GM12801 (cell line): Measurements from ENCODE around the gene MAST1.

Experiments used
- TF ChIP-seq, protein P1 (sequence below): IDR thresholded peaks from one replicate; pipeline ENCODE4 v1.5.1; 2011; ENCODE audit warnings: control low read depth; ENCODE audit not compliant: insufficient read length; ENCODE audit errors: extremely low read depth

MAST1 gene

DNA sequence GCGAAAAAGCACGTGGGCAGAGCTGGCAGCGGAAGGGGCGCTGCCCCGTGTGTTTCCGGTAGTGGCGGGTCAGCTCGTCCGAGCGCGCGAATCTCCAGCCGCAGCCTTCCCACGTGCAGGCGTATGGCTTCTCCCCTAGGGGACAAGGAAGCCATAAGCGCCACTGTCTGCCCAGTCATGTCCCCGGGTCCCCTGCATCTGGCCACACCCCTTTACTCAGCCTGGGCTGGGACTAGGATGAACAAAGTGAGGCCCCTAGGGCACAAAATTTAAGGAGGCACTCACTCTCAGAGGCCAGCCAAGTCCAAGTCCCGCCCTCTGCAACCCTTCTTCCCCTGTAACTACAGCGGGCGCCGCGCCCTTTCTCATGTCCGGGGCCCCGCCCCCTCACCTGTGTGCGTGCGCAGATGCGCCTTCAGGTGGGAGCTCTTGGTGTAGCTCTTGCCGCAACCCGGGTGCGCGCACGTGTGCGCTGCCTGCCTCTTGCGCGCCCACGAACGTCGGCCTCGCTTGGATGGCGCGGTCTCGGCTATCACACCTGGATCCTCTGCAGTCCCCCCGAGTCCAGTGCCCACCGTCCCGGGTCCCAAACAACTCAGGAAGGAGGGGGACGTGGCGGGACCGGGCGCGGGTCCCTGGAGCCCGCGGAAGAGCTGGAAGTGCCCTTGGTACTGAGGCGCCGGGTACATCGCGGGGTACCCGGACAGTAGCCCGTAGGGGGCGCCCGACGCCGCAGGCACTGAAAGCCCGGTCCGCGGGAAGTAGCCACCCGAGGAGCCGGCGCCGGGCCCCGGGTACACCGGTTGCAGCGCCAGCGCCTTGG, 46.8 kb downstream of the MAST1 start:
- TF ChIP-seq, protein P1, sequence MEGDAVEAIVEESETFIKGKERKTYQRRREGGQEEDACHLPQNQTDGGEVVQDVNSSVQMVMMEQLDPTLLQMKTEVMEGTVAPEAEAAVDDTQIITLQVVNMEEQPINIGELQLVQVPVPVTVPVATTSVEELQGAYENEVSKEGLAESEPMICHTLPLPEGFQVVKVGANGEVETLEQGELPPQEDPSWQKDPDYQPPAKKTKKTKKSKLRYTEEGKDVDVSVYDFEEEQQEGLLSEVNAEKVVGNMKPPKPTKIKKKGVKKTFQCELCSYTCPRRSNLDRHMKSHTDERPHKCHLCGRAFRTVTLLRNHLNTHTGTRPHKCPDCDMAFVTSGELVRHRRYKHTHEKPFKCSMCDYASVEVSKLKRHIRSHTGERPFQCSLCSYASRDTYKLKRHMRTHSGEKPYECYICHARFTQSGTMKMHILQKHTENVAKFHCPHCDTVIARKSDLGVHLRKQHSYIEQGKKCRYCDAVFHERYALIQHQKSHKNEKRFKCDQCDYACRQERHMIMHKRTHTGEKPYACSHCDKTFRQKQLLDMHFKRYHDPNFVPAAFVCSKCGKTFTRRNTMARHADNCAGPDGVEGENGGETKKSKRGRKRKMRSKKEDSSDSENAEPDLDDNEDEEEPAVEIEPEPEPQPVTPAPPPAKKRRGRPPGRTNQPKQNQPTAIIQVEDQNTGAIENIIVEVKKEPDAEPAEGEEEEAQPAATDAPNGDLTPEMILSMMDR: no peak

DNA sequence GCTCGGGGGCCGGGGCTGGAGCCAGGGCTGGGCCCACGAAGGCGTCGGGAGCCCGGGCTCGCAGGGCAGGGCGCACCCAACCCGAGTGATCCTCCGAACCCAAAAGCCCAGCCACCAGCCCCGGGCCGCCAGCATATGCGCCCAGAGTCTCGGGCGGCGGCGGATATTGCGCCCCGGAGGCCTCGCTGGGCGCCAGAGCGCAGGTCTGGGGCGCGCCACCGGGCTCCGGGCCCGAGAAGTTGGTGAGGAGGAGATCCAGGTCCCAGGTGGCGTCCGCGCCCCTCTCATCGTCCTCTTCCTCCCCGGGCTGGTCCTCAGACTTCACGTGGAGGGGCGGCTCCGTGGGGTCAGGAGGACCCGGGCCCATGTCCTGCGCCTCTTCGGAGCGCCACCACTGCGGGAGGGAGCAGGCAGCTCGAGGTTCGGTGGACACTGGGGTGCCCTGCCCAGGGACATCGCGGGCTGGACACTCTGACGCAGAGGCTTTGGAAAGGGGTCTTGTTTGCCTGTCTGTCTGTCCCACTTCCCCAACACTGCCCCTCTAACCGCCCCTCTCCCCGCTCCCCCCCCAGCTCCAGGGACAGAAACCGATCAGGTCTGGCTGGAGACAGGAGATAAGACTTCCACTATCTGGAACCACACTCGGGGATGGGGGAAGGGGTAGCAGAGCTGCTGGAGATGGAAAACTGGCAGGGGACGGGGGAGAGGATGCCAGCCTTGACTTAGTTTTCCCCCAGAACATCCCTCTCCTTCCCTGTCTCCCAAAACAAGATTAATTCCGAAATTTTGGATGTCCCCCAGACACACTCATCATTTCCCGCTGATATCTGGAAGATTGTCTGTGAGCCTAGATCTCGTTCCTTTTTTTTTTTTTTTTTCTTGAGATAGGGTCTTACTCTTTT, 47.7 kb downstream of the MAST1 start:
- TF ChIP-seq, protein P1: no peak

DNA sequence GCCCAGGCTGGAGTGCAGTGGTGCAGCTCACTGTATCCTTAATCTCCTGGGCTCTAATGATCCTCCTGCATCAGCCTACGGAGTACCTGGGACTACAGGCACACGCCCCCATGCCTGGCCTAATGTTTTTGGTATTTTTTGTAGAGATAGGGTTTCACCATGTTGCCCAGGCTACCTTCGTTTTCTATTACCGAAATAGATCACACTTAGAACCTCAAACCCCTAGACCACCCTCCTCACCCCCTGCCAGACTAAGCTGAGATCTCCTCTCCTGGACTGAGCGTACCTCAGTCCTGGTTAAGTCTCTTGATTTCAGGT, 48.3 kb downstream of the MAST1 start:
- TF ChIP-seq, protein P1: no peak

DNA sequence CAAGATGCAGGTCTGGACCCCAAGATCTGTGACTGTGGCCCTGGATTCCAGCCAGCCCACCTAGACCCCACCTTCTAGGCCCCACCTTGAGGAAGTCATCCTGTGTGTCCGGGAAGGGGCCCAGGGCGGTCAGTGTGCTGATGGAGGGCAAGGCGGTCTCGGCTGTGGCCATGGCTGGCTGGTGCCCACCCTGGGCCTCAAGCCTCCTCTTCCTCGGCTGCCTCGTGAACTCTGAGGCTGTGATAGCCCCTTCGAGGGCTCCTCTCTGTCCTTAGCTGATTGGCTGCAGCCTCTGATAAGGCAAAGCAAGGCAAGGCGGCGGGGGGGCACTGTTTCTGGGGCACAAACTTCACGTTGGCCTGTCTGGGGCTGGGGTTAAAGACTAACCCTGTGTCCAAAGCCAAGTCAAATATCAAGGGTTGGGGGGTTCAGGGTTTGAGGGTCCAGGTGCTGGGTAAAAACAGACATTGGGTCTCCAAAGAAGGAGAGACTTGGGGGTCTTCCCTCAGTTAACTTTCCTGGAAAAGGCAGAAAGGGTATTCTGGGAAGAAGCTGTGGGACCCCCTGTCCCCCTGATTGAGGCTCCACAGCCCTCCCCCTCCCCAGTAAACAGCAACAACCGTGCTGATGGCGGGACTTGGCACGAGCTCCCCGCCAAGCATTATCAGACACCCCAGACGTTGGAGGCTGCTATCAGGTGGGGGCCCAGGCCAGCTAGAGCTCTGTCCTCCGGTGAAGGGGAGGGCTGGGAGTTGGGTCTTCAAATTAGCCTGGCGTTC, 48.8 kb downstream of the MAST1 start, which contains the start of gene KLF1:
Gene KLF1 (minus strand): TSS at position 233 of the 779 bp plus-strand sequence. CDS start 61 bp downstream, at position 172.
- TF ChIP-seq, protein P1: no peak

DNA sequence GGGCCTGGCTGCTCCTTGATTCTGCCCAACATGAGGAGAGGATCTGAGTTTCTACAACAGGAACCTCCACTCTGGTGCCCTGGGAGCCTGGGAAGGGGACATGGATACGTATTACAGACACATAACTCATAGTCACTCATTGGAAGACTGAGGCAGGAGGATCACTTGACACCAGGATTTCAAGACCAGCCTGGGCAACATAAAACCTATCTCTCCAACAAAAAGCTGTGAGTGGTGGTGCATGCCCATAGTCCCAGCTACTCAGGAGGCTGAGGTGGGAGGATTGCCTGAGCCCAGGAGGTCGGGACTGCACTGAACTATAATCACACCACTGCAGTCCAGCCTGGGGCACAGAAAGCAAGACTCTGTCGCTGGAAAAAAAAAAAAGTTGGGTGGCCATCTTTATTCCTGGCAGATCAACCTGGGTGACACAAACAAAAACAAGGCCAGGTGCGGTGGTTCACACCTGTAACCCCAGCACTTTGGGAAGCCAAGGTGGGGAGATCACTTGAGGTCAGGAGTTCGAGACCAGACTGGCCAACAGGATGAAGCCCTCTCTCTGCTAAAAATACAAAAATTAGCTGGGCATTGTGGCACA, 49.8 kb downstream of the MAST1 start:
- TF ChIP-seq, protein P1: no peak

DNA sequence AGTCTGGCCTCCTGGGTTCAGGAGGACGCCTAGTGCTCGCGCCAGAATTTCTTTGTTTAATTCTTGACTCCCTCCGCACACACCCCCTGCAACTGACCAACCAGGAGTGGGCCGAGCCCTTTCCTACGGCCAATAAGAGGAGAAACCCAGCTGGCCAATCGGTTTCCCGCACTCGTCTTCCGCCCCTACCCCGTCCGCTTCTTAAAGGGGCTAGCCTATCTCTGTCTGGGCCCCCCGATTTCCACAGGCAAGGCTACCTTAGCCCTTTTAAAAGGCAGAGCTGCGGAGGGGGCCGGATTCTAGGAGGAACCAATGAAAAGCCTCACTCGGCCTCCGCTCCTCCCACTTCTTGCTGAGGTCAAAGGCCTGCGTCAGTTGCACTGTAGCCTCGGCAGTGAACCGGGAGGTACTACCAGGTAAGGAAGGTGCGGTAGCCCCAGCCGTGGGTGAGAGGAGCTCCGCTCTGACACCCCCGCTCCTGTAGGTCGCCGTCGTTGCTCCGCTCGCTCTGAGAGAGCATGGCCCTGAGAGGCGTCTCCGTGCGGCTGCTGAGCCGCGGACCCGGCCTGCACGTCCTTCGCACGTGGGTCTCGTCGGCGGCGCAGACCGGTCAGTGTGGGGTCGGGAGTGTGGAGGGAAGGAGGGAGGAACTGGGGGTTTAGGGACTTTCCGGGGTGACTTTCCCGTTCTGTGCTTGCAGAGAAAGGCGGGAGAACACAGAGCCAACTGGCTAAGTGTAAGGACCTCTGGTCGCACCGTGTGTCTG, 52.7 kb downstream of the MAST1 start, which contains the start of gene GCDH:
Gene GCDH (plus strand): TSS at position 374 of the 766 bp plus-strand sequence. CDS start 145 bp downstream, at position 519.
- TF ChIP-seq, protein P1: no peak
